A549 (cell line): ENCODE measurements around the gene MYO1D.

Experiments
- CTCF ChIP-seq: fragments of >200 bp; sonication (Bioruptor Twin); formaldehyde crosslinking; IDR thresholded peaks from 3 replicates; pipeline ENCODE4 v1.5.1; 2016
- FOSL2 ChIP-seq, 2 experiments: fragments of 450-650 bp in 1 of 2; fragments of >200 bp in 1 of 2; sonication (Bioruptor Twin) in 1 of 2; formaldehyde crosslinking; IDR thresholded peaks; 2 replicates each; pipeline versions ENCODE4 v1.5.0 to v1.6.1; 2016 to 2020; ENCODE audit warnings: mild to moderate bottlenecking in 1 of 2, moderate library complexity in 1 of 2
- PBX3 ChIP-seq: IDR thresholded peaks from 2 replicates; pipeline ENCODE4 v1.6.1; 2012
- POLR2A ChIP-seq: IDR thresholded peaks from 2 replicates; pipeline ENCODE4 v1.6.1; 2012; ENCODE audit warnings: mild to moderate bottlenecking, low read length
- RCOR1 ChIP-seq: fragments of 150-350 bp; IDR thresholded peaks from 2 replicates; pipeline ENCODE4 v1.6.1; 2014; ENCODE audit warnings: antibody characterized with exemption, low read length, low read depth
- USF2 ChIP-seq: fragments of 450-650 bp; IDR thresholded peaks from 2 replicates; pipeline ENCODE4 v1.6.1; 2014; ENCODE audit warnings: antibody characterized with exemption

GRCh38 chr17:32733401-32733800 is 143.5 kb downstream of the MYO1D start:
- TF ChIP-seq RCOR1 (no peak), USF2 (no peak), PBX3 (no peak), CTCF (no peak), FOSL2 (IDR thresholded peaks at IDR 0.05) (no peak), FOSL2 (CRISPR knock-in tag; IDR thresholded peaks at IDR 0.05) (no peak), POLR2A (no peak)
